ENCODE data around the gene ALKAL2. TPM values are rescaled to one million over a fixed set of nuclear protein-coding genes. Genes with fewer than 3 reads are reported as not detected.
"Not testable (repeated sequence)": the region's sequence is repeated elsewhere in the genome, so short reads cannot be mapped to it uniquely, and the experiment has no call there.

Gene ALKAL2, protein sequence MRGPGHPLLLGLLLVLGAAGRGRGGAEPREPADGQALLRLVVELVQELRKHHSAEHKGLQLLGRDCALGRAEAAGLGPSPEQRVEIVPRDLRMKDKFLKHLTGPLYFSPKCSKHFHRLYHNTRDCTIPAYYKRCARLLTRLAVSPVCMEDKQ
- total RNA-seq = 2.9 and 9.0 TPM in 2 replicates
- polyA plus RNA-seq = 27.5 and 30.4 TPM in 2 replicates

- Histone ChIP-seq H2AFZ (peak within 1 kb of the TSS; percentile 66), H3K27ac (no peak within 1 kb of the TSS), H3K4me1 (ENCODE audit: insufficient read depth) (peaks cover 9% of the 10 kb centered on the region), H3K27me3 (peaks cover 61% of the 10 kb centered on the region), H3K36me3 (replicated peaks; ENCODE audit: insufficient read depth, low read depth) (no peaks in the 10 kb centered on the region), H3K9me3 (ENCODE audit: low read depth) (no peaks in the 10 kb centered on the region), H3K79me2 (no peaks in the 10 kb centered on the region), H3K4me2 (peak within 1 kb of the TSS; percentile 91), H3K9me2 (replicated peaks; ENCODE audit: insufficient read depth) (no peaks in the 10 kb centered on the region), H4K20me1 (ENCODE audit: insufficient read depth, poor library complexity, severe bottlenecking) (peaks cover 16% of the 10 kb centered on the region), H3K4me3 (peak within 1 kb of the TSS; percentile 58)
- WGBS (ENCODE audit: low lambda C conversion rate, missing lambda C conversion rate) = 3% methylated on average over 72 of the region's 128 CpGs
- peak; percentile 43 for DNase-seq (ENCODE audit: low spot score)
- no peak for TF ChIP-seq EZH2 (IDR thresholded peaks at IDR 0.05; ENCODE audit: borderline replicate concordance)
Measured at GRCh38 chr2:287911-288757, at the start of gene ALKAL2. ALKAL2 (minus strand) TSS chr2:288091; CDS start chr2:287835, 256 bp downstream.

GRCh38 chr2:336949-337348 lies 49.1 kb upstream of the ALKAL2 start:
- H3K27me3 ChIP-seq; H2AFZ ChIP-seq; DNase-seq (ENCODE audit: low spot score); H3K4me1 ChIP-seq (ENCODE audit: insufficient read depth); H3K79me2 ChIP-seq; H3K36me3 ChIP-seq (replicated peaks; ENCODE audit: insufficient read depth, low read depth); H3K4me3 ChIP-seq; H3K27ac ChIP-seq; H3K9me2 ChIP-seq (replicated peaks; ENCODE audit: insufficient read depth); H4K20me1 ChIP-seq (ENCODE audit: insufficient read depth, poor library complexity, severe bottlenecking); H3K9me3 ChIP-seq (ENCODE audit: low read depth); H3K4me2 ChIP-seq: not testable (repeated sequence)
- 89% methylated on average over 2 of the region's 2 CpGs for WGBS (ENCODE audit: low lambda C conversion rate, missing lambda C conversion rate)

GRCh38 chr2:336360-336759 lies 48.5 kb upstream of the ALKAL2 start:
- Histone ChIP-seq H3K4me3 (no peak overlapping the region), H3K9me3 (ENCODE audit: low read depth) (no peaks in the 10 kb centered on the region), H3K36me3 (replicated peaks; ENCODE audit: insufficient read depth, low read depth) (no peaks in the 10 kb centered on the region), H3K4me1 (ENCODE audit: insufficient read depth) (no peaks in the 10 kb centered on the region), H4K20me1 (ENCODE audit: insufficient read depth, poor library complexity, severe bottlenecking) (no peaks in the 10 kb centered on the region), H3K9me2 (replicated peaks; ENCODE audit: insufficient read depth) (no peaks in the 10 kb centered on the region), H2AFZ (no peak overlapping the region), H3K27ac (no peak overlapping the region), H3K4me2 (no peak overlapping the region), H3K79me2 (no peaks in the 10 kb centered on the region), H3K27me3 (no peaks in the 10 kb centered on the region)
- TF ChIP-seq EZH2phosphoT487 (IDR thresholded peaks at IDR 0.05; ENCODE audit: low read depth, severe bottlenecking, unreplicated experiment) (no peak), EZH2 (IDR thresholded peaks at IDR 0.05; ENCODE audit: borderline replicate concordance) (no peak)
- WGBS (ENCODE audit: low lambda C conversion rate, missing lambda C conversion rate) = 83% methylated on average over 4 of the region's 4 CpGs
- DNase-seq (ENCODE audit: low spot score) = no peak

GRCh38 chr2:332592-332991 lies 44.7 kb upstream of the ALKAL2 start:
- no peak for DNase-seq (ENCODE audit: low spot score)
- H3K27me3 ChIP-seq = no peaks in the 10 kb centered on the region
- H3K79me2 ChIP-seq = no peaks in the 10 kb centered on the region
- no peaks in the 10 kb centered on the region for H3K9me3 ChIP-seq (ENCODE audit: low read depth)
- H3K4me1 ChIP-seq (ENCODE audit: insufficient read depth) = no peaks in the 10 kb centered on the region
- no peak overlapping the region for H3K4me2 ChIP-seq
- H3K4me3 ChIP-seq = no peak overlapping the region
- TF ChIP-seq, protein P1, sequence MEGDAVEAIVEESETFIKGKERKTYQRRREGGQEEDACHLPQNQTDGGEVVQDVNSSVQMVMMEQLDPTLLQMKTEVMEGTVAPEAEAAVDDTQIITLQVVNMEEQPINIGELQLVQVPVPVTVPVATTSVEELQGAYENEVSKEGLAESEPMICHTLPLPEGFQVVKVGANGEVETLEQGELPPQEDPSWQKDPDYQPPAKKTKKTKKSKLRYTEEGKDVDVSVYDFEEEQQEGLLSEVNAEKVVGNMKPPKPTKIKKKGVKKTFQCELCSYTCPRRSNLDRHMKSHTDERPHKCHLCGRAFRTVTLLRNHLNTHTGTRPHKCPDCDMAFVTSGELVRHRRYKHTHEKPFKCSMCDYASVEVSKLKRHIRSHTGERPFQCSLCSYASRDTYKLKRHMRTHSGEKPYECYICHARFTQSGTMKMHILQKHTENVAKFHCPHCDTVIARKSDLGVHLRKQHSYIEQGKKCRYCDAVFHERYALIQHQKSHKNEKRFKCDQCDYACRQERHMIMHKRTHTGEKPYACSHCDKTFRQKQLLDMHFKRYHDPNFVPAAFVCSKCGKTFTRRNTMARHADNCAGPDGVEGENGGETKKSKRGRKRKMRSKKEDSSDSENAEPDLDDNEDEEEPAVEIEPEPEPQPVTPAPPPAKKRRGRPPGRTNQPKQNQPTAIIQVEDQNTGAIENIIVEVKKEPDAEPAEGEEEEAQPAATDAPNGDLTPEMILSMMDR (IDR thresholded peaks at IDR 0.05; ENCODE audit: poor library complexity) = no peak
- TF ChIP-seq EZH2phosphoT487 (IDR thresholded peaks at IDR 0.05; ENCODE audit: low read depth, severe bottlenecking, unreplicated experiment) (no peak), EZH2 (IDR thresholded peaks at IDR 0.05; ENCODE audit: borderline replicate concordance) (no peak)
- H2AFZ ChIP-seq = no peak overlapping the region
- no peaks in the 10 kb centered on the region for H3K9me2 ChIP-seq (replicated peaks; ENCODE audit: insufficient read depth)
- no peak overlapping the region for H3K27ac ChIP-seq
- H3K36me3 ChIP-seq (replicated peaks; ENCODE audit: insufficient read depth, low read depth) = no peaks in the 10 kb centered on the region
- no peaks in the 10 kb centered on the region for H4K20me1 ChIP-seq (ENCODE audit: insufficient read depth, poor library complexity, severe bottlenecking)
- 50% methylated on average over 3 of the region's 3 CpGs for WGBS (ENCODE audit: low lambda C conversion rate, missing lambda C conversion rate)

DNA sequence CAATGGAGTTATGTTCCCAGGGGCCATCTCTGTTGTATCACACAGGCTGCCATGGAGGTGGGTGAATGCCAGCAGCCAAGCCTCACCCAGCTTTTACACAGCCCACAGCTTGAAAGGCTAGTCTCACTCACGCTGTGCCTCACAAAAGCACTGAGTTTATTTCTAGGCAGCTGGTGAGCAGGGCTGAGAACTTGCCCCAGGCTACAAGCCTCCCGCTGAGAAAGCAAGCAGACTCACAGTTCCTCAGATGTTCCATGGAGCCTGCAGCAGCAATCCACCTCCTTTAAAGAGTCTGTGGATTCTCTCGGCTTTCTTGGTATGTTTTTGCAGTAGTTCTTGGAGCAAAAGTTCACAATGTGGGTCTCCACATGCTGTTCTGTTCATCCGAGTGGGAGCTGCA lies 40.9 kb upstream of the ALKAL2 start:
- 82% methylated on average over 4 of the region's 4 CpGs for WGBS (ENCODE audit: low lambda C conversion rate, missing lambda C conversion rate)
- Histone ChIP-seq H3K9me2 (replicated peaks; ENCODE audit: insufficient read depth) (no peaks in the 10 kb centered on the region), H2AFZ (no peak overlapping the region), H3K36me3 (replicated peaks; ENCODE audit: insufficient read depth, low read depth) (no peaks in the 10 kb centered on the region), H3K4me1 (ENCODE audit: insufficient read depth) (no peaks in the 10 kb centered on the region), H3K27ac (no peak overlapping the region), H3K4me3 (no peak overlapping the region), H3K79me2 (no peaks in the 10 kb centered on the region), H3K4me2 (no peak overlapping the region), H3K27me3 (no peaks in the 10 kb centered on the region), H4K20me1 (ENCODE audit: insufficient read depth, poor library complexity, severe bottlenecking) (no peaks in the 10 kb centered on the region), H3K9me3 (ENCODE audit: low read depth) (no peaks in the 10 kb centered on the region)
- DNase-seq (ENCODE audit: low spot score) = no peak
- TF ChIP-seq, protein P1 (IDR thresholded peaks at IDR 0.05; ENCODE audit: poor library complexity) = no peak
- TF ChIP-seq EZH2phosphoT487 (IDR thresholded peaks at IDR 0.05; ENCODE audit: low read depth, severe bottlenecking, unreplicated experiment) = no peak
- TF ChIP-seq EZH2 (IDR thresholded peaks at IDR 0.05; ENCODE audit: borderline replicate concordance) = no peak
